OCI-LY1 (cell line): ENCODE data around the gene CNRIP1.

Source experiments
- H2AFZ ChIP-seq: fragments of 200-600 bp; sonication (generic), shearing (Covaris generic); 2 replicates; pipeline ENCODE4 v1.6.0; 2014; ENCODE audit warnings: antibody characterized with exemption, mild to moderate bottlenecking, low read length
- H3F3A ChIP-seq: fragments of 200-600 bp; sonication (generic), shearing (Covaris generic); 2 replicates; pipeline ENCODE4 v1.6.0; 2014; ENCODE audit warnings: mild to moderate bottlenecking, antibody characterized with exemption, low read length, moderate library complexity; ENCODE audit not compliant: insufficient read depth
- H3K27ac ChIP-seq: fragments of 200-600 bp; sonication (generic); 2 replicates; pipeline ENCODE4 v1.5.1; 2014; ENCODE audit warnings: low read length, mixed run types, mild to moderate bottlenecking, low read depth; ENCODE audit not compliant: poor library complexity, severe bottlenecking
- H3K27me3 ChIP-seq: fragments of 200-600 bp; sonication (generic); 2 replicates; pipeline ENCODE4 v1.6.0; 2014; ENCODE audit warnings: antibody characterized with exemption, mild to moderate bottlenecking, low read length, moderate library complexity; ENCODE audit not compliant: insufficient read depth
- H3K36me3 ChIP-seq: fragments of 200-600 bp; sonication (generic); 2 replicates; pipeline ENCODE4 v1.6.1; 2014; ENCODE audit warnings: mild to moderate bottlenecking, antibody characterized with exemption, low read length, moderate library complexity, mixed read lengths; ENCODE audit not compliant: insufficient read depth
- H3K4me1 ChIP-seq: fragments of 200-600 bp; sonication (generic); 2 replicates; pipeline ENCODE4 v1.5.1; 2014; ENCODE audit warnings: mild to moderate bottlenecking, low read length, moderate library complexity; ENCODE audit not compliant: insufficient read depth, severe bottlenecking
- H3K4me2 ChIP-seq: fragments of 200-600 bp; sonication (generic), shearing (Covaris generic); 2 replicates; pipeline ENCODE4 v1.6.1; 2014; ENCODE audit warnings: low read length
- H3K4me3 ChIP-seq: fragments of 200-600 bp; sonication (generic); 2 replicates; pipeline ENCODE4 v1.5.1; 2014; ENCODE audit warnings: low read length, low read depth, mild to moderate bottlenecking, mixed read lengths; ENCODE audit not compliant: poor library complexity, severe bottlenecking
- H3K79me2 ChIP-seq: fragments of 200-600 bp; shearing (Covaris generic); 2 replicates; pipeline ENCODE4 v1.6.1; 2016; ENCODE audit warnings: mixed run types, low read length, mixed read lengths; ENCODE audit not compliant: insufficient read depth
- H3K9ac ChIP-seq: fragments of 200-600 bp; sonication (generic), shearing (Covaris generic); 2 replicates; pipeline ENCODE4 v1.6.1; 2014; ENCODE audit warnings: mild to moderate bottlenecking, low read length, mixed read lengths
- H3K9me2 ChIP-seq: fragments of 200-600 bp; sonication (generic), shearing (Covaris generic); 2 replicates; pipeline ENCODE4 v1.6.1; 2014; ENCODE audit warnings: low read depth, mild to moderate bottlenecking, low read length, mixed read lengths
- H3K9me3 ChIP-seq: fragments of 200-600 bp; shearing (Covaris generic); 2 replicates; pipeline ENCODE4 v1.6.1; 2014; ENCODE audit warnings: low read length, mixed read lengths
- H4K20me1 ChIP-seq: fragments of 200-600 bp; sonication (generic), shearing (Covaris generic); 2 replicates; pipeline ENCODE4 v1.6.0; 2016; ENCODE audit warnings: mild to moderate bottlenecking, low read length; ENCODE audit not compliant: insufficient read depth
- EZH2 ChIP-seq: fragments of 200-600 bp; sonication (generic), shearing (Covaris generic); IDR thresholded peaks from 2 replicates; pipeline ENCODE4 v1.8.0; 2017; ENCODE audit warnings: borderline replicate concordance, mixed run types, mild to moderate bottlenecking, antibody characterized with exemption, low read length, moderate library complexity, mixed read lengths
- TF ChIP-seq, protein P1 (sequence below): fragments of 200-600 bp; sonication (generic), shearing (Covaris generic); IDR thresholded peaks from 2 replicates; pipeline ENCODE4 v1.5.1; 2017; ENCODE audit warnings: mild to moderate bottlenecking, antibody characterized with exemption, low read length, moderate library complexity, mixed read lengths

Gene CNRIP1

DNA sequence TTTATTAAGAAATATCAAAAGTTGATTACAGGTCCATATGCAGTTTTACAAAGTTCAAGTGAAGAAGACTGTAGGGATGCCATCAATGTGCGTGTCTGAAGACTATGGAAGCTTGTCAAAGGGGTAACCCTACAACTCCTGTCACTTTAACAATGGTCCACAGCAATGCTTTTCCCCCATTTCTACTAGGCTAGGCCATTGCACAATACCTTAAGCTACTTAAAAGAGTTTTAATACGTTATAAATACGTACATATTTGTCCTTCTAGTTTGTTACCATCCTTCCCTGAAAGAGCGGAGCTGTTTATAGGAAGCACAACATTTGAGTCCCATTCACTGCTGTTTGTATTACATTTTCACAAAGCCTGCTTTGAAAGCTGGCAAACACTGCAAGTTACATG is 26.7 kb downstream of the CNRIP1 start:
- Histone ChIP-seq H3K4me1 (peaks cover 7% of the 10 kb centered on the region), H3K9me2 (no peaks in the 10 kb centered on the region), H3K36me3 (no peaks in the 10 kb centered on the region), H3K27me3 (no peaks in the 10 kb centered on the region), H3K4me2 (no peak overlapping the region), H3F3A (no peaks in the 10 kb centered on the region), H4K20me1 (no peaks in the 10 kb centered on the region), H3K27ac (no peak overlapping the region), H3K79me2 (no peaks in the 10 kb centered on the region), H3K9me3 (no peaks in the 10 kb centered on the region), H3K9ac (no peak overlapping the region), H2AFZ (no peak overlapping the region), H3K4me3 (no peak overlapping the region)
- TF ChIP-seq EZH2 = no peak
- TF ChIP-seq, protein P1, sequence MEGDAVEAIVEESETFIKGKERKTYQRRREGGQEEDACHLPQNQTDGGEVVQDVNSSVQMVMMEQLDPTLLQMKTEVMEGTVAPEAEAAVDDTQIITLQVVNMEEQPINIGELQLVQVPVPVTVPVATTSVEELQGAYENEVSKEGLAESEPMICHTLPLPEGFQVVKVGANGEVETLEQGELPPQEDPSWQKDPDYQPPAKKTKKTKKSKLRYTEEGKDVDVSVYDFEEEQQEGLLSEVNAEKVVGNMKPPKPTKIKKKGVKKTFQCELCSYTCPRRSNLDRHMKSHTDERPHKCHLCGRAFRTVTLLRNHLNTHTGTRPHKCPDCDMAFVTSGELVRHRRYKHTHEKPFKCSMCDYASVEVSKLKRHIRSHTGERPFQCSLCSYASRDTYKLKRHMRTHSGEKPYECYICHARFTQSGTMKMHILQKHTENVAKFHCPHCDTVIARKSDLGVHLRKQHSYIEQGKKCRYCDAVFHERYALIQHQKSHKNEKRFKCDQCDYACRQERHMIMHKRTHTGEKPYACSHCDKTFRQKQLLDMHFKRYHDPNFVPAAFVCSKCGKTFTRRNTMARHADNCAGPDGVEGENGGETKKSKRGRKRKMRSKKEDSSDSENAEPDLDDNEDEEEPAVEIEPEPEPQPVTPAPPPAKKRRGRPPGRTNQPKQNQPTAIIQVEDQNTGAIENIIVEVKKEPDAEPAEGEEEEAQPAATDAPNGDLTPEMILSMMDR = no peak

DNA sequence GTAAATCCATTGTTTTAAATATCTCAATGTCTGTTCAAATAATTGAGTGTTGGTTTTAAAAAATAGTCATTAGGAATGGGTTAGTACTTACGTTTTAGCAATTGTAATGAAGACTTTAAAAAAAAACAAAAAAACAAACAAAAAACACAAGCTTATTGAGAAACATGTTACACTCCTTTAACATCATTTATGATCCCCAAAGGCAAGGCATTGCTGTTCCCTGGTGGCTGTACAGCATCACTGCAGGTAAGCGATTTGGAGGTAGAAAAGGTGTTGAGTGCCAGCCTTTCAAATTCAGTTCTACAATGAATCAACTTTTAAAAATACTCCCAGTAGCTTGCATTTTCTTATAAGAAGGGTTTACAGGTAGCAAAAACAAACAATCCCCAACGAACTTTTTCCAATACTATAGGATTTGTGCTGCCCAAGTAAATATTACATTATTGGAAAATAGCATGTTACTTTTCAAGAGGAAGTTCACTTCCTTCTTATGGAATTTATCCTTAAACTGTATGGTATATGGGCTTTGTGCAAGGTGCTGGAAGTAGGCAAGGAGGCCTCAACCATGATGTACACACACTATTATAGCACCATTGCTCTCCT is 27.5 kb downstream of the CNRIP1 start:
- no peaks in the 10 kb centered on the region for H3K27me3 ChIP-seq
- no peak for TF ChIP-seq EZH2
- TF ChIP-seq, protein P1 = peak; percentile 86
- no peak overlapping the region for H3K4me3 ChIP-seq
- H3K36me3 ChIP-seq = no peaks in the 10 kb centered on the region
- H2AFZ ChIP-seq = no peak overlapping the region
- no peaks in the 10 kb centered on the region for H3K9me2 ChIP-seq
- no peak overlapping the region for H3K4me2 ChIP-seq
- H3K27ac ChIP-seq = no peak overlapping the region
- no peaks in the 10 kb centered on the region for H3K9me3 ChIP-seq
- H3K9ac ChIP-seq = no peak overlapping the region
- H3K79me2 ChIP-seq = no peaks in the 10 kb centered on the region
- H3K4me1 ChIP-seq = peaks cover 7% of the 10 kb centered on the region
- no peaks in the 10 kb centered on the region for H4K20me1 ChIP-seq
- H3F3A ChIP-seq = no peaks in the 10 kb centered on the region

DNA sequence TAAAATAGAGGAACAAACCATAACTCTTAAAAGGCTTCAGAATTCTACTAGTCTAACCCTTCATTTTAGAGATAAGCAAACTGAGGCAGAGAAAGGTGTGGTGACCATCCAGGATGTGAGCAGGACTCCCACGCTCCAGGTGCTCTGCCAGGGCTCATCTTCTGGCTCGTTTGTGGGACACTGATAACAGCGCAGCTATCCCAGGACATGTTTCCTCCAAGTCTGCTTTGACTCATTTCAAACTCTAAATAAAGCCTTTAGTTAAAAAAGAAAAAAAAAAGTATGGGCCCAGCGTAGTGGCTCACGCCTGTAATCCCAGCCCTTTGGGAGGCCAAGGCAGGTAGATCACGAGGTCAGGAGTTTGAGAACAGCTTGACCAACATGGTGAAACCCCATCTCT is 28.4 kb downstream of the CNRIP1 start:
- Histone ChIP-seq H3K4me3 (no peak overlapping the region), H3K9ac (no peak overlapping the region), H3K9me2 (no peaks in the 10 kb centered on the region), H3K9me3 (no peaks in the 10 kb centered on the region), H3K36me3 (no peaks in the 10 kb centered on the region), H3F3A (no peaks in the 10 kb centered on the region), H3K27ac (no peak overlapping the region), H3K4me1 (peaks cover 7% of the 10 kb centered on the region), H2AFZ (no peak overlapping the region), H3K4me2 (no peak overlapping the region), H3K27me3 (no peaks in the 10 kb centered on the region), H4K20me1 (no peaks in the 10 kb centered on the region), H3K79me2 (no peaks in the 10 kb centered on the region)
- no peak for TF ChIP-seq EZH2
- TF ChIP-seq, protein P1 = no peak
